Ishikawa (cell line): ENCODE measurements around the gene CTNNBL1.
A peak's percentile ranks its signal among the peaks of the same experiment; 100 is the strongest.

Experiments used
- CEBPB ChIP-seq: IDR thresholded peaks from 2 replicates; pipeline ENCODE4 v1.6.1; 2012
- CREB1 ChIP-seq: IDR thresholded peaks from 2 replicates; pipeline ENCODE4 v1.6.1; 2012; ENCODE audit warnings: low read depth
- EGR1 ChIP-seq: IDR thresholded peaks from 2 replicates; pipeline ENCODE4 v1.6.1; 2012
- EP300 ChIP-seq: IDR thresholded peaks from 2 replicates; pipeline ENCODE4 v1.6.1; 2012; ENCODE audit warnings: borderline replicate concordance
- FOXM1 ChIP-seq: IDR thresholded peaks from 2 replicates; pipeline ENCODE4 v1.6.1; 2012; ENCODE audit warnings: low read depth, borderline replicate concordance
- MAX ChIP-seq: IDR thresholded peaks from 2 replicates; pipeline ENCODE4 v1.6.1; 2012
- NFIC ChIP-seq: IDR thresholded peaks from 2 replicates; pipeline ENCODE4 v1.6.1; 2012
- RAD21 ChIP-seq: IDR thresholded peaks from 2 replicates; pipeline ENCODE4 v1.6.1; 2012; ENCODE audit warnings: low read depth
- REST ChIP-seq: IDR thresholded peaks from 2 replicates; pipeline ENCODE4 v1.6.1; 2012; ENCODE audit warnings: low read depth, mild to moderate bottlenecking
- TAF1 ChIP-seq: IDR thresholded peaks from 2 replicates; pipeline ENCODE4 v1.6.1; 2012; ENCODE audit warnings: low read depth, mild to moderate bottlenecking
- TCF12 ChIP-seq: IDR thresholded peaks from 2 replicates; pipeline ENCODE4 v1.6.1; 2012; ENCODE audit warnings: low read depth
- TEAD4 ChIP-seq: IDR thresholded peaks from 2 replicates; pipeline ENCODE4 v1.6.1; 2012
- YY1 ChIP-seq: IDR thresholded peaks from 2 replicates; pipeline ENCODE4 v1.6.1; 2012; ENCODE audit warnings: low read depth
- ZBTB7A ChIP-seq: IDR thresholded peaks from 2 replicates; pipeline ENCODE4 v1.6.1; 2012; ENCODE audit warnings: low read depth
- TF ChIP-seq, protein P1 (sequence below): IDR thresholded peaks from 2 replicates; pipeline ENCODE4 v1.6.1; 2012

CTNNBL1 gene

GRCh38 chr20:37885593-37886503, 192.0 kb downstream of the CTNNBL1 start:
- no peak for TF ChIP-seq RAD21
- no peak for TF ChIP-seq MAX
- no peak for TF ChIP-seq EP300
- no peak for TF ChIP-seq NFIC
- no peak for TF ChIP-seq ZBTB7A
- TF ChIP-seq FOXM1: no peak
- TF ChIP-seq TCF12: no peak
- no peak for TF ChIP-seq CEBPB
- TF ChIP-seq TEAD4: no peak

DNA sequence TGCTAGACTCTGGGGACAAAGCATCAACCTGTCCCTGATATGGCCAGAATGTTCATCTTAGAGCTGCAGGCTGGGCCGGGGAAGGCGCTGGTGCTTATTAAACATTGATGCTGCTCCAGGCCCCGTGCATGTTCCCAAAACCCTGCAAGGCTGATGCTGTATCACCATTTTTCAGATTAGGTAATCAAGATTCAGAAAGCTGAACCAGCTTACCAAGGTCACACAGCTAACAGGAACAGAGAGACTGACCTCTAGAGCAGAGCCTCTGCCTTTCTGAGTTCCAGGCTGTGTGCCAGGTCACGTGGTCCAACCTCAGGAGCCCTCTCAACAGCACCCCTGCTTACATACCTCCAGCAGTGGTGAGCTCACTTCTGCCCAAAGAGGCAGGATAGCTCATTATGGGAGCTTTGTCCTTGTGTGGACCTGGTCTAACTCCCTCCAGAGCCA, 193.0 kb downstream of the CTNNBL1 start:
- no peak for TF ChIP-seq ZBTB7A
- TF ChIP-seq, protein P1, sequence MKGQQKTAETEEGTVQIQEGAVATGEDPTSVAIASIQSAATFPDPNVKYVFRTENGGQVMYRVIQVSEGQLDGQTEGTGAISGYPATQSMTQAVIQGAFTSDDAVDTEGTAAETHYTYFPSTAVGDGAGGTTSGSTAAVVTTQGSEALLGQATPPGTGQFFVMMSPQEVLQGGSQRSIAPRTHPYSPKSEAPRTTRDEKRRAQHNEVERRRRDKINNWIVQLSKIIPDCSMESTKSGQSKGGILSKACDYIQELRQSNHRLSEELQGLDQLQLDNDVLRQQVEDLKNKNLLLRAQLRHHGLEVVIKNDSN: peak; percentile 86

- no peak for TF ChIP-seq MAX
- no peak for TF ChIP-seq YY1
- TF ChIP-seq TCF12: no peak
- TF ChIP-seq REST: no peak
- no peak for TF ChIP-seq CREB1
- no peak for TF ChIP-seq TAF1
- TF ChIP-seq EP300: no peak
- no peak for TF ChIP-seq FOXM1
- no peak for TF ChIP-seq EGR1
- TF ChIP-seq, protein P1: no peak
- no peak for TF ChIP-seq NFIC
- TF ChIP-seq RAD21: no peak
These were observed 194.8 kb downstream of the CTNNBL1 start for GRCh38 chr20:37888641-37889040.

DNA sequence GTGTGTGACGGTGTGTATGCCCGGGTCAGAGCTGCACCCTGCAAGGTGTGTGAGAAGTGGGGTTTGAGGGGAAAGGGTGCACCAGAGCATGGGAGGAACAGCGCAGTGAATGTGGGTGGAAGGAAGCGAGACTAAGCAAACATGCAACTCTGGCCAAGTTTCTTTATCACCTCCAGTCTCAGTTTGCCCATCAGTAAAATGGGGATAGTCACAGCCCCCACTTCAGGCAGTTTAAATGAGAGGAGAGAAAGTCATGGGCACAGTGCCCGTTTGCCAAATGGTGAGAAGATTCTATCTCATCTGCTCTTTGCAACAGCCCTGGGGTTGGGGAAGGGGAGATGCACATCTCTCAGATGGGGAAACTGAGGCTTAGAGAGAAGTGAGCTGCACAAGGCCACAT, 196.3 kb downstream of the CTNNBL1 start:
- TF ChIP-seq NFIC: no peak
- TF ChIP-seq REST: no peak
- no peak for TF ChIP-seq CEBPB
- TF ChIP-seq FOXM1: no peak
- TF ChIP-seq ZBTB7A: no peak
- TF ChIP-seq, protein P1: no peak
- TF ChIP-seq EGR1: no peak
- TF ChIP-seq RAD21: no peak
- TF ChIP-seq MAX: no peak
- no peak for TF ChIP-seq TAF1
- no peak for TF ChIP-seq TCF12
- no peak for TF ChIP-seq YY1
- no peak for TF ChIP-seq TEAD4
- no peak for TF ChIP-seq EP300
- no peak for TF ChIP-seq CREB1

GRCh38 chr20:37890643-37891042, 196.8 kb downstream of the CTNNBL1 start:
- TF ChIP-seq RAD21 (no peak), TCF12 (no peak), TAF1 (no peak), REST (no peak), CREB1 (no peak)
- TF ChIP-seq, protein P1: no peak
